Stimulated activated CD8-positive, alpha-beta memory T cell treated with anti-CD3 and anti-CD28 coated beads, Interleukin-2, amount 100 ng/mL, for 1 hour (primary cell): ENCODE measurements around the gene ITGA5.

Source experiments
- DNase-seq, 2 donors: peaks; one replicate each; pipeline ENCODE4 v3.0.0-alpha.2; 2020; ENCODE audit warnings: low read depth in 2 of 2

The ITGA5 gene

GRCh38 chr12:54419088-54419887, at the start of gene ITGA5:
Gene ITGA5, minus strand, starts transcription at chr12:54419266. Its CDS starts 68 bp downstream, at chr12:54419198.
- DNase-seq: no peak

- no peak for DNase-seq
Measured at GRCh38 chr12:54465857-54466523, 46.9 kb upstream of the ITGA5 start.

- DNase-seq: no peak
Measured at GRCh38 chr12:54463484-54463883, 44.4 kb upstream of the ITGA5 start.

GRCh38 chr12:54463034-54463433, 44.0 kb upstream of the ITGA5 start:
- DNase-seq: no peak

- no peak for DNase-seq
Measured at GRCh38 chr12:54460317-54460923, 41.4 kb upstream of the ITGA5 start.

GRCh38 chr12:54459355-54459754, 40.3 kb upstream of the ITGA5 start:
- DNase-seq: no peak

- no peak for DNase-seq
Measured at GRCh38 chr12:54455760-54456469, 36.8 kb upstream of the ITGA5 start.

GRCh38 chr12:54452628-54453027, 33.6 kb upstream of the ITGA5 start:
- DNase-seq: no peak

- DNase-seq: no peak
Measured at GRCh38 chr12:54448344-54448743, 29.3 kb upstream of the ITGA5 start.

GRCh38 chr12:54447917-54448316, 28.9 kb upstream of the ITGA5 start:
- no peak for DNase-seq

- DNase-seq: no peak
Measured at GRCh38 chr12:54444206-54444605, 25.1 kb upstream of the ITGA5 start.

- no peak for DNase-seq
Measured at GRCh38 chr12:54443446-54443845, 24.4 kb upstream of the ITGA5 start.

GRCh38 chr12:54442961-54443360, 23.9 kb upstream of the ITGA5 start:
- DNase-seq: no peak

GRCh38 chr12:54442099-54442498, 23.0 kb upstream of the ITGA5 start:
- no peak for DNase-seq

GRCh38 chr12:54439521-54440255, 20.6 kb upstream of the ITGA5 start:
- no peak for DNase-seq

GRCh38 chr12:54439096-54439495, 20.0 kb upstream of the ITGA5 start:
- DNase-seq: no peak

- no peak for DNase-seq
Measured at GRCh38 chr12:54438517-54438916, 19.5 kb upstream of the ITGA5 start.

GRCh38 chr12:54437697-54438096, 18.6 kb upstream of the ITGA5 start:
- DNase-seq: no peak

GRCh38 chr12:54437243-54437642, 18.2 kb upstream of the ITGA5 start:
- no peak for DNase-seq

GRCh38 chr12:54432815-54433164, 13.7 kb upstream of the ITGA5 start:
- DNase-seq: no peak

GRCh38 chr12:54431911-54432814, 13.1 kb upstream of the ITGA5 start:
- no peak for DNase-seq
